Liver (tissue), 9 donors: ENCODE data around the gene MED25. TPM values are rescaled to one million over a fixed set of nuclear protein-coding genes. Genes with fewer than 3 reads are reported as not detected.

Experiments used
- DNase-seq: peaks from one replicate; pipeline ENCODE4 v3.0.0-alpha.2; 2017; ENCODE audit warnings: low spot score
- H3K27ac ChIP-seq, 2 donors: one replicate each; pipeline ENCODE4 v1.7.0; 2013; ENCODE audit warnings: inconsistent platforms in 2 of 2, low read length in 2 of 2, control low read depth in 1 of 2, low read depth in 1 of 2, mild to moderate bottlenecking in 1 of 2
- H3K27me3 ChIP-seq, 4 donors: one replicate each; pipeline versions ENCODE4 v1.6.1 to v1.7.0; 2013; ENCODE audit warnings: low read length in 3 of 4, inconsistent platforms in 1 of 4, mild to moderate bottlenecking in 1 of 4, moderate library complexity in 1 of 4; ENCODE audit not compliant: control insufficient read depth in 4 of 4, insufficient read depth in 4 of 4
- H3K36me3 ChIP-seq, 4 donors: one replicate each; pipeline versions ENCODE4 v1.6.1 to v1.7.0; 2013; ENCODE audit warnings: low read length in 3 of 4, mild to moderate bottlenecking in 3 of 4, low read depth in 1 of 4, moderate library complexity in 1 of 4; ENCODE audit not compliant: control insufficient read depth in 4 of 4, insufficient read depth in 3 of 4
- H3K4me1 ChIP-seq, 4 donors: one replicate each; pipeline versions ENCODE4 v1.6.1 to v1.7.0; 2013; ENCODE audit warnings: low read length in 3 of 4, mild to moderate bottlenecking in 3 of 4, moderate library complexity in 1 of 4; ENCODE audit not compliant: control insufficient read depth in 4 of 4, insufficient read depth in 4 of 4
- H3K4me3 ChIP-seq, 3 donors: one replicate each; pipeline versions ENCODE4 v1.6.1 to v1.7.0; 2013; ENCODE audit warnings: low read length in 3 of 3, control low read depth in 1 of 3, low read depth in 1 of 3, mild to moderate bottlenecking in 1 of 3
- H3K9ac ChIP-seq, 2 donors: one replicate each; pipeline ENCODE4 v1.7.0; 2013; ENCODE audit warnings: low read length in 2 of 2, mild to moderate bottlenecking in 2 of 2, moderate library complexity in 2 of 2, control low read depth in 1 of 2, low read depth in 1 of 2
- H3K9me3 ChIP-seq, 4 donors: one replicate each; pipeline versions ENCODE4 v1.6.1 to v1.7.0; 2013; ENCODE audit warnings: low read length in 3 of 4; ENCODE audit not compliant: control insufficient read depth in 4 of 4
- EGR1 ChIP-seq, 2 donors: IDR thresholded peaks; 2 replicates each; pipeline ENCODE4 v1.6.1; 2016 to 2018; ENCODE audit warnings: antibody characterized with exemption in 2 of 2, low read depth in 2 of 2
- FOXA1 ChIP-seq: IDR thresholded peaks from 2 replicates; pipeline ENCODE4 v1.6.1; 2016; ENCODE audit warnings: antibody characterized with exemption
- FOXA2 ChIP-seq: IDR thresholded peaks from 2 replicates; pipeline ENCODE4 v1.6.1; 2016; ENCODE audit warnings: antibody characterized with exemption
- GABPA ChIP-seq, 2 donors: IDR thresholded peaks in 1 of 2; conservative IDR thresholded peaks in 1 of 2; 2 replicates each; pipeline ENCODE4 v1.6.1; 2016; ENCODE audit warnings: antibody characterized with exemption in 2 of 2, mild to moderate bottlenecking in 1 of 2, moderate library complexity in 1 of 2
- HNF4A ChIP-seq, 2 donors: conservative IDR thresholded peaks; 2 replicates each; pipeline ENCODE4 v1.6.1; 2016; ENCODE audit warnings: antibody characterized with exemption in 2 of 2, mild to moderate bottlenecking in 2 of 2
- HNF4G ChIP-seq: IDR thresholded peaks from 2 replicates; pipeline ENCODE4 v1.6.1; 2016; ENCODE audit warnings: antibody characterized with exemption
- NR2F2 ChIP-seq: IDR thresholded peaks from 2 replicates; pipeline ENCODE4 v1.6.1; 2016; ENCODE audit warnings: antibody characterized with exemption
- RAD21 ChIP-seq, 2 donors: IDR thresholded peaks; 2 replicates each; pipeline ENCODE4 v1.6.1; 2016; ENCODE audit warnings: antibody characterized with exemption in 2 of 2, mild to moderate bottlenecking in 2 of 2
- RXRA ChIP-seq, 2 donors: IDR thresholded peaks; 2 replicates each; pipeline ENCODE4 v1.6.1; 2017 to 2018; ENCODE audit warnings: antibody characterized with exemption in 2 of 2, mild to moderate bottlenecking in 1 of 2
- SP1 ChIP-seq: IDR thresholded peaks from 2 replicates; pipeline ENCODE4 v1.6.1; 2018; ENCODE audit warnings: antibody characterized with exemption, mild to moderate bottlenecking
- TAF1 ChIP-seq: conservative IDR thresholded peaks from 2 replicates; pipeline ENCODE4 v1.6.1; 2016; ENCODE audit warnings: antibody characterized with exemption, mild to moderate bottlenecking
- YY1 ChIP-seq: IDR thresholded peaks from 2 replicates; pipeline ENCODE4 v1.6.1; 2016; ENCODE audit warnings: antibody characterized with exemption, mild to moderate bottlenecking
- WGBS: extraction: QIAGEN DNeasy Blood & Tissue Kit; methylation state at CpG from one replicate; pipeline ENCODE4 v1.1.7; 2013; 5-methylcytosine and 5-hydroxymethylcytosine counted together
- polyA plus RNA-seq, 2 donors: library from polyadenylated mRNA; stranded (reverse) in 1 of 2; unstranded in 1 of 2; fragments of 200-250 nt in 1 of 2; fragments of >200 nt in 1 of 2; fragmentation: Nextera tagmentation in 1 of 2; extraction: Ambion mirVana in 1 of 2; gene quantifications; one replicate each; pipeline versions ENCODE4 v1.2.1 to v1.2.3, GENCODE V29; 2013 to 2015
- total RNA-seq, 2 donors: library from RNA; depleted of rRNA; stranded (reverse); fragments of >200 nt; gene quantifications; one replicate each; pipeline ENCODE4 v1.2.3, GENCODE V29; 2014
- TF ChIP-seq, protein P1 (sequence below): IDR thresholded peaks from 2 replicates; pipeline ENCODE4 v1.6.1; 2016; ENCODE audit warnings: antibody characterized with exemption
- TF ChIP-seq, protein P2 (sequence below): IDR thresholded peaks from 2 replicates; pipeline ENCODE4 v1.6.1; 2016; ENCODE audit warnings: antibody characterized with exemption
- TF ChIP-seq, protein P3 (sequence below): IDR thresholded peaks from 2 replicates; pipeline ENCODE4 v1.6.1; 2016; ENCODE audit warnings: antibody characterized with exemption, mild to moderate bottlenecking
- TF ChIP-seq, protein P4 (sequence below): IDR thresholded peaks from 2 replicates; pipeline ENCODE4 v1.6.1; 2016; ENCODE audit warnings: antibody characterized with exemption
- donor health status: healthy.
- donor health status: healthy.
- donor health status: healthy.
- donor health status: healthy.
- donor health status: healthy.

MED25 gene
- total and polyA plus RNA-seq, 4 donors, result 4.7 to 24.1 (median 9.6) TPM

DNA sequence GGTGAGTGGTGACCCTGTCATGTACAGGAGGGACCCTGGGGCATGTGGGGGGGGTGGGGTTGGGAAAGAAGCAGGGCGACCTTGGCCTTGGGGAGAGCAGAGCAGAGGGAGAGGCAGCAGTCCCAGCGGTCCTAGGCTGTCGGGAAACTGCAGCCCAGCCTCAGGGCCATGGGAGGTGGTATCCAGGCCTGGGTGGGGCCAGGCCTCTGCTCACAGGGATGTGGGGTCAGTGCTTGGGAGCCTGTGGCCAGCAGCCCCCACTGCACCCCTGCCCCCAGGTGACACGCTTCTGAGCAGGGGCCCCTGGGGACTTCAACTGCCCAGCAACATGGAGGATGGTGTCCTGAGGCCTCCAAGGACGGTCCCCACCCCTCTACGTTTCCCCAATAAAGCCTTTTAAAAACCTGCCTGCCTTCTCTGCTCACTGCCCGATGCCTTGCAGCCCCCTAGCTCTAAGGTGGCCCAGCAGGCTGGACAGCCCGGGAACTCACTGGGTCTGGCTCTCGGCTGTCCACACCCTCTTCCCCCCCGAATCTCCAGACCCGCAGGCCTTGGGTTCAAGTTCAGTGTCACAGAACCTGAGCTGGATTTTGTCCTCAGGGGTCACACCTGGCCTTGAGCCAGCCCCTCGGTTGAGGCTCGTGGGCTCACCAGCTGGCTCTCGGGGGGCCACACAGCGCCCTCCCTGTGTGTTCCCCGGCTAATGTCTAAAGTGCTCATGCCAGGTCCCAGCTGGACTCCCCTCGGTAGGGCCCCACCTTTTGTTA, 42.4 kb downstream of the MED25 start (continued):
- TF ChIP-seq, protein P1, sequence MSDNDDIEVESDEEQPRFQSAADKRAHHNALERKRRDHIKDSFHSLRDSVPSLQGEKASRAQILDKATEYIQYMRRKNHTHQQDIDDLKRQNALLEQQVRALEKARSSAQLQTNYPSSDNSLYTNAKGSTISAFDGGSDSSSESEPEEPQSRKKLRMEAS, result no peak
- TF ChIP-seq SP1 (no peak), YY1 (no peak), RXRA (IDR thresholded peaks at IDR 0.05) (no peak), FOXA1 (no peak), GABPA (IDR thresholded peaks at IDR 0.05 in 1 of 2, conservative IDR thresholded peaks at IDR 0.05 in 1 of 2) (no peak), EGR1 (IDR thresholded peaks at IDR 0.05; ENCODE audit: low read depth in 2 of 2) (no peak), HNF4G (no peak), FOXA2 (no peak)
- TF ChIP-seq, protein P2, sequence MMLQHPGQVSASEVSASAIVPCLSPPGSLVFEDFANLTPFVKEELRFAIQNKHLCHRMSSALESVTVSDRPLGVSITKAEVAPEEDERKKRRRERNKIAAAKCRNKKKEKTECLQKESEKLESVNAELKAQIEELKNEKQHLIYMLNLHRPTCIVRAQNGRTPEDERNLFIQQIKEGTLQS, result no peak

DNA sequence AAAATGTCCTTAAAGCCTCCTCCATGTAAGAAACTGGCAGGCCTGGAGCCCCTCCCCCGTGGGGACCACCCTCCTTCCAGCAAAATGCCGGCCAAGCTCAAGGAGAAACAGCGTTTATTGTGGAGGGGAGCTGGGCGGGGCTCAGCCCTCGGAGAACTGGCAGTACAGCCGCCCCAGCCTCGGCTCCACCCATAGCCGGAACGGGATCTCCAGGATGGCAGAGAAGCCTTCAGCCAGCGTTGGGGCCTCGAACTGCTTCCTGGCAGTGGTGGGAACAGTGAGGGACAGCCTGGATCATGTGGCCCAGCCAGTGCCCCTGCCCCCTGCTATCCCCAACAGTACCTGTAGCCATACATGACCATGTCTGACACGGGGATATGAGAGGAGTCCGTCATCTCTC, 43.0 kb downstream of the MED25 start:
- WGBS, result 69% methylated on average over 13 of the region's 13 CpGs
- no peak overlapping the region for H3K27ac ChIP-seq
- H3K4me1 ChIP-seq, result peaks cover 8 to 15% (median 11%) of the 10 kb centered on the region in 4 donors

DNA sequence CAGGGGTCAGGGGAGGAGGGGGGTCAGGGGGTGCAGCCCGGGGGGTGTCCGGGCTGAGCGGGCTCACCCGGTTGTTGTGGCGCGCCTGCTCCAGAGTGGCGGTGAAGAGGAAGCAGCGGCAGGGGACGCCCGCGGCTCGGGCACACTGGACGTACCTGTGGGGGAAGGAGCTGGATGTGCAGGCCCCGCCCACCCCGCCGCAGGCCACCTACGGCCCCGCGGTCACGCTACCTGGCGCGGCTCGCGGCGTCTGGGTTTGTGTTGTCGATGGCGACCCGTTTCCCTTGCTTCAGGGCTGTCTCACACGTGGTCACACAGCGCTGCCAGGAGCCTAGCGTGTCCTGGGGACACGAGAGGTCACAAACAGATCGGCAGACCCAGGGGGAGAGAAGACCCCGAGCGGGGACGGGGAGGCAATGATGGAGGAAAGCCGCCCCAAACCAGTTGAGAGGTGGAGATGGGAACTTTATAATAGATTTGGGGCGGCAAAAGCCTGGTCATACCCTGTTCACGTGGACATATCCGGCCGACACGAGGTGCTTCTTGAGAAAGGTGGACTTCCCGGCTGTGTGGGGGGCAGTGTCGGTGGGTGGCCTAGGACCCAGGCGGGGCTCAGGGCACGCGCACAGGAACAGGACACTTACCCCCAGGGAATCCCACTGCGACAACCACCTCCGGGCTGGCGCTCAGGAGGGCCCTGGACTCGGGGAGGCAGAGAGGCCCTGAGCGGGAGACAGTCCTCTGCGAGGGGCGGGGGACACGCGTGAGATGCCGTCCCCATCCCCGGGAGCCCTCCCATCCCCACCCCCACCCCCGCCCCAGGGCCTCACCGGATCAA, 43.7 kb downstream of the MED25 start:
- H3K4me3 ChIP-seq, result no peak overlapping the region
- H3K4me1 ChIP-seq, result peaks cover 12 to 21% (median 17%) of the 10 kb centered on the region in 4 donors
- no peak overlapping the region for H3K27ac ChIP-seq
- TF ChIP-seq RXRA (IDR thresholded peaks at IDR 0.05) (no peak), HNF4A (conservative IDR thresholded peaks at IDR 0.05) (no peak), FOXA2 (no peak), EGR1 (IDR thresholded peaks at IDR 0.05; ENCODE audit: low read depth in 2 of 2) (no peak), TAF1 (no peak), NR2F2 (no peak), HNF4G (no peak), YY1 (no peak), FOXA1 (no peak)
- TF ChIP-seq, protein P3, sequence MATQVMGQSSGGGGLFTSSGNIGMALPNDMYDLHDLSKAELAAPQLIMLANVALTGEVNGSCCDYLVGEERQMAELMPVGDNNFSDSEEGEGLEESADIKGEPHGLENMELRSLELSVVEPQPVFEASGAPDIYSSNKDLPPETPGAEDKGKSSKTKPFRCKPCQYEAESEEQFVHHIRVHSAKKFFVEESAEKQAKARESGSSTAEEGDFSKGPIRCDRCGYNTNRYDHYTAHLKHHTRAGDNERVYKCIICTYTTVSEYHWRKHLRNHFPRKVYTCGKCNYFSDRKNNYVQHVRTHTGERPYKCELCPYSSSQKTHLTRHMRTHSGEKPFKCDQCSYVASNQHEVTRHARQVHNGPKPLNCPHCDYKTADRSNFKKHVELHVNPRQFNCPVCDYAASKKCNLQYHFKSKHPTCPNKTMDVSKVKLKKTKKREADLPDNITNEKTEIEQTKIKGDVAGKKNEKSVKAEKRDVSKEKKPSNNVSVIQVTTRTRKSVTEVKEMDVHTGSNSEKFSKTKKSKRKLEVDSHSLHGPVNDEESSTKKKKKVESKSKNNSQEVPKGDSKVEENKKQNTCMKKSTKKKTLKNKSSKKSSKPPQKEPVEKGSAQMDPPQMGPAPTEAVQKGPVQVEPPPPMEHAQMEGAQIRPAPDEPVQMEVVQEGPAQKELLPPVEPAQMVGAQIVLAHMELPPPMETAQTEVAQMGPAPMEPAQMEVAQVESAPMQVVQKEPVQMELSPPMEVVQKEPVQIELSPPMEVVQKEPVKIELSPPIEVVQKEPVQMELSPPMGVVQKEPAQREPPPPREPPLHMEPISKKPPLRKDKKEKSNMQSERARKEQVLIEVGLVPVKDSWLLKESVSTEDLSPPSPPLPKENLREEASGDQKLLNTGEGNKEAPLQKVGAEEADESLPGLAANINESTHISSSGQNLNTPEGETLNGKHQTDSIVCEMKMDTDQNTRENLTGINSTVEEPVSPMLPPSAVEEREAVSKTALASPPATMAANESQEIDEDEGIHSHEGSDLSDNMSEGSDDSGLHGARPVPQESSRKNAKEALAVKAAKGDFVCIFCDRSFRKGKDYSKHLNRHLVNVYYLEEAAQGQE, result no peak
- TF ChIP-seq, protein P4, sequence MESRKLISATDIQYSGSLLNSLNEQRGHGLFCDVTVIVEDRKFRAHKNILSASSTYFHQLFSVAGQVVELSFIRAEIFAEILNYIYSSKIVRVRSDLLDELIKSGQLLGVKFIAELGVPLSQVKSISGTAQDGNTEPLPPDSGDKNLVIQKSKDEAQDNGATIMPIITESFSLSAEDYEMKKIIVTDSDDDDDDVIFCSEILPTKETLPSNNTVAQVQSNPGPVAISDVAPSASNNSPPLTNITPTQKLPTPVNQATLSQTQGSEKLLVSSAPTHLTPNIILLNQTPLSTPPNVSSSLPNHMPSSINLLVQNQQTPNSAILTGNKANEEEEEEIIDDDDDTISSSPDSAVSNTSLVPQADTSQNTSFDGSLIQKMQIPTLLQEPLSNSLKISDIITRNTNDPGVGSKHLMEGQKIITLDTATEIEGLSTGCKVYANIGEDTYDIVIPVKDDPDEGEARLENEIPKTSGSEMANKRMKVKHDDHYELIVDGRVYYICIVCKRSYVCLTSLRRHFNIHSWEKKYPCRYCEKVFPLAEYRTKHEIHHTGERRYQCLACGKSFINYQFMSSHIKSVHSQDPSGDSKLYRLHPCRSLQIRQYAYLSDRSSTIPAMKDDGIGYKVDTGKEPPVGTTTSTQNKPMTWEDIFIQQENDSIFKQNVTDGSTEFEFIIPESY, result no peak
- no peak for DNase-seq
- no peak overlapping the region for H3K9ac ChIP-seq
- H3K27me3 ChIP-seq, result no peaks in the 10 kb centered on the region
- no peaks in the 10 kb centered on the region for H3K9me3 ChIP-seq
- WGBS, result 90% methylated on average over 60 of the region's 60 CpGs
- peaks cover 4 to 57% (median 11%) of the 10 kb centered on the region in 4 donors for H3K36me3 ChIP-seq

More for the DNA sequence above, 43.0 kb downstream of the MED25 start:
- Histone ChIP-seq H3K36me3 (peaks cover 4 to 61% (median 11%) of the 10 kb centered on the region in 4 donors), H3K4me3 (no peak overlapping the region), H3K9ac (no peak overlapping the region), H3K9me3 (no peaks in the 10 kb centered on the region), H3K27me3 (no peaks in the 10 kb centered on the region)
- no peak for TF ChIP-seq TAF1
- no peak for TF ChIP-seq FOXA2
- TF ChIP-seq FOXA1, result no peak
- no peak for TF ChIP-seq HNF4G
- TF ChIP-seq RXRA (IDR thresholded peaks at IDR 0.05), result no peak
- no peak for TF ChIP-seq RAD21 (IDR thresholded peaks at IDR 0.05)
- TF ChIP-seq, protein P3, result no peak
- DNase-seq, result no peak
